Subcutaneous adipose tissue (tissue), 4 donors: ENCODE data around the gene SPATA18. TPM values are rescaled to one million over a fixed set of nuclear protein-coding genes. Genes with fewer than 3 reads are reported as not detected.

Source experiments
- CTCF ChIP-seq: fragments of 450-650 bp; IDR thresholded peaks from one replicate; pipeline ENCODE4 v1.5.1; 2016; ENCODE audit warnings: low read depth, mild to moderate bottlenecking, control low read depth, antibody characterized with exemption, moderate library complexity
- total RNA-seq, 4 donors: library from RNA; depleted of rRNA; stranded (reverse); fragments of >200 nt; gene quantifications; one replicate each; pipeline ENCODE4 v1.1.0, GENCODE V29; 2016

SPATA18 gene
- total RNA-seq, 4 donors from 2014 or later: 2.4 to 13.7 (median 4.5) TPM

GRCh38 chr4:52035190-52035589 lies 15.9 kb upstream of the SPATA18 start:
- no peak for TF ChIP-seq CTCF

DNA sequence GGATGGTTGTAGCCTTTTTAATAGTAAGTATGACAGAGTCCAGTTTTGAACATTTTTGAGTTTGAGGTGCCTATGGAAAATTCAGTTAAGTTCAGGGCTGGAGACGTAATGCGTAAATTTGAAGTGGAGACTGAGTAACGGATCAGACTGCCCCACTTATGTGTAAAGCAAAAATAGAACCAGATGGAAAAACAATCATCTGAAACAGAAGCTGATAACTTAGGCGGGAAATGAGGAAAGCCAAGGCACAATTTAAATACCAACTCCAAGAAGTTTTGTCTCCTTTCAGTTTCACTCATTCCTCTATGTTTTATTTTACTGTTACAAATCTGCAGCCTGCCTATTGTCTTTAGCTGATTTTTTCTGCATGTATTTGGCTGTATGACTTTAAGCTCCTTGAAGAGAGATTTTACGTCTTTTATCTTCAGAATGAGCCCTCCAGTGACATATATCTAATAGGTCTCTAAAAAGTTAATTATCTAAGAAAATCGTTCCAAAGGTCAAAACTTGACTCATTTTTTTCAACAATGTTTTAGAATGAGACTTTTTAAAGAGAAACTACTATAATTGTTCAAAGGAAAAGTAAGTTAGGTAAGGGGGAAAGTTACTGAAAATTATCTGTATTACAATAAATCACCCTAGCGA lies 14.1 kb upstream of the SPATA18 start:
- no peak for TF ChIP-seq CTCF

DNA sequence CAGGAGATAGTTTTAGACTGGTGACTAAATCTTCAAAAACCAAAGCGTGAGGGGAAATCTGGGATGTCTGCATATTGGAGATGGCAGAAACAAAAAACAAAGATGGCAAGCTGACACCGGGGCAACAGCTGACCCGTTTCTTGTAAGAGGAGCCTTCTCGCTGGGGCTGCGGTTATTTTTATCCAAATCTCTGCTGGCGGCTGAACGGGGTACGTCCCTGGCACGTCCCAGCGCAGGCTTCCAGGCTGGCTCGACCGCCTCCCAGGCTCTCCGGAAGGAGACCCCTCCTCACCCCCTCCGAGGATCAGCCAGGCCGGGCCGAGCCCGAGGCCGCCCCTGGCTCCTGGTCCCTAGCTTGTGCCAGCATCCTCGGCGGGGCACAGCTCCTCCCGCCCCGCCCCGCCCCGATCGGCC lies 13.4 kb upstream of the SPATA18 start:
- no peak for TF ChIP-seq CTCF

DNA sequence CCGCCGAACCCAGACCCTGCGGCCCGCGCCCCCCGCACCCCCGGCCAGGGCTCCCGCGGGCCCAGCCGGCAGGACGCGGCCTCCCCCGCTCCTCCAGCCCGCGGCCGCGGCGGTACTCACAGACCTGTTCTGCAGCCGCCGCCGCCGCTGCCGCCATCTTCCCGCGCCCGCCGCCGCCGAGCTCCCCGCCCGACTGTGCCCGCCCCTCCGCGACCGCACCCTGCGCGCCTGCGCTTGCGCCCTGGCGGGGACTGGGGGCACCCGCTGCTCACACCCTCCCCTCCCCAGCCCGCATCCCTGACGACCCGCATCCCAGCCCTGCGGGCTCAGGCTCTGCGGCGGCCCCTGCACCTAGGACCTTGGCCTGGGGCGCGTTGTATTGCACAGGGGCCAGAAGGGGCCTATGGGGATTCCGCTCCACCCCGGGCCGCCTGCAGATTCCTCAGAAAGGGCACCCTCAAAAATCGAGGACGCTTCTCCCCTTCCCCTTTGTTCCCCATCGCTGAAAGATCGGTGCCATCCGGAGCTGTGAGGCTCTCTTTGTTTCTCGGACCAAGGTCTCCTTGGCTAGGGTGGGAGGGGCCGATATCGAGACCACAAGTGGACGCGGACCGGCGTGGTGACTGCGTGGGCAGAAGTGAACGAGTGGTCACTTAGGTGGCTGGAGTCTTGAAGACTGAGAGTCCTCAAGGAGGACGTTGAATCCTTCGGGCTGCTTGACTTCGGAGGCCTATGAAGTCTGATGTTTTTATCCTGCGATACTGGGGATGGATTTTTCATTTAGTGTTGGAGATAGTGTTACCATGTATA lies 12.8 kb upstream of the SPATA18 start, which contains the start of gene SGCB:
Gene SGCB, minus strand, starts transcription at position 197 of the 810 bp plus-strand sequence. Its CDS starts 40 bp downstream, at position 157.
- no peak for TF ChIP-seq CTCF

DNA sequence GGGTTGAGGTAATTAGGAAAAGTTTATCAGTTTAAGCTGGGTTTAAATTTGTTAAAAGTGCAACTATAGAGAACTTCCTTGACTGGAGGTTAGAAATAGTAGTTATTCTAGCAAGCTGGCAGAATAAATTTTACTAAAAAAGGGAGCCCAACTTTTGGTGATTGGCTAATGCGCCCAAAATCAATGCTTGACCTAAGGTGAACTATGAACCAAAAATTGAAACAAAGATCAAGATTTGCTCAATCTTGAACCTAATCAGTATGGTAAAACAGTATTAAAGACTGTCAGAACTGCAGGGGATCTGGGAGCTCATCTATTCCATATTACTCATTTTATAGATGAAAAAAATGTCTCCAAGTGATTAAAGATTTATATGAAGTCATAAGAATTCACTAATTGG lies 6.1 kb upstream of the SPATA18 start:
- TF ChIP-seq CTCF: no peak

GRCh38 chr4:52049266-52049665 lies 1.8 kb upstream of the SPATA18 start:
- no peak for TF ChIP-seq CTCF

DNA sequence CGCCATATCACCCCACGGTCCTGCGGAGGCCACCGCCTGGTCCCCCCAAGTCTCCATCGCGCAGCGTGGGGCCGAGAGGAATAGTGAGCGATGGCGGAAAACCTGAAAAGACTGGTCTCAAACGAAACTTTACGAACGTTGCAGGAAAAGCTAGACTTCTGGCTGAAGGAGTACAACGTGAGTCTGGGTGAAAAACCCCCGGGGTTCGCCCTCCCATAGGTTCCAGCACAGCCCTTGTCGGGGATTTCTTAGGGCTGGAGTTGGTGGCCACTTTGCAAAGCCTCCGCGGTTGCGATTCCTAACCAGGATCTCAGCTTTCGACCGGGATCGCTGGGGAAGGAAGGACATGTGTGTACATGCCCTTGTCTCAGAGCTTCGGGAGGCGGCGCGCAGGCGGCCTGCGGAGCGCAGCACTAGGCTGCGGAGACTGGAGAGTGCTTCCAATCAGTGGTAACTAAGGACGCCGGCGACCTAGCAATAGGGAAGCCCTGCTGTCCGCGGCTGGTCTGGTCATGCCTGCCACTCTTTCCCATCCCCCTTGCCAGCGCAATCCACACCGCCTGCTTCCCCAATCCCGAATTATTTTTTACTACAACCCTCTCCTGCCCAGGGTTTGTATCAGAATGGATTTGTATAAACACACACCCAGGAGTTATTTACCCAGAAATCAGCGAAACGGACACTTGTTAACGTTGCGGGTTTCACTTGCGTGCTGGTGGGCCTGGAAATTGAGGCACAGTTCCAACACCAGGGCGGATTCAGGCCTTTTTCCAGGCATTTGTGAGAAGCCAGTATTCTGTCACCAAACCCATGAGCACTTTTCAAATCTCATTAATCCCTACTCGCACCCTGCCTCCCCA lies 741 bp downstream of the SPATA18 start:
- TF ChIP-seq CTCF: no peak
